Type B pancreatic cell (in vitro differentiated cells): Measurements from ENCODE around the gene CIC. TPM values are rescaled to one million over a fixed set of nuclear protein-coding genes. Genes with fewer than 3 reads are reported as not detected.

Source experiments
- DNase-seq: peaks from one replicate; pipeline ENCODE4 v3.0.0; 2021; ENCODE audit warnings: mixed read lengths; ENCODE audit not compliant: unreplicated experiment; ENCODE audit errors: extremely low spot score
- H3K27ac Mint-ChIP-seq: 2 replicates; pipeline ENCODE4 v1.8.0; 2021; ENCODE audit warnings: mild to moderate bottlenecking, mixed read lengths
- H3K27me3 Mint-ChIP-seq: 2 replicates; pipeline ENCODE4 v1.8.0; 2021; ENCODE audit warnings: mixed read lengths
- H3K36me3 Mint-ChIP-seq: 2 replicates; pipeline ENCODE4 v1.8.0; 2021; ENCODE audit warnings: mixed read lengths
- H3K4me1 Mint-ChIP-seq: one replicate; pipeline ENCODE4 v1.8.0; 2021; ENCODE audit warnings: mixed read lengths; ENCODE audit not compliant: unreplicated experiment
- H3K4me3 Mint-ChIP-seq: 2 replicates; pipeline ENCODE4 v1.8.0; 2021; ENCODE audit warnings: mild to moderate bottlenecking, mixed read lengths
- H3K9me3 Mint-ChIP-seq: 2 replicates; pipeline ENCODE4 v1.8.0; 2021; ENCODE audit warnings: mixed read lengths
- CTCF ChIP-seq: fragments of 200-600 bp; sonication (generic); conservative IDR thresholded peaks from 2 replicates; pipeline ENCODE4 v1.5.0; 2021; ENCODE audit warnings: antibody characterized with exemption, mild to moderate bottlenecking
- total RNA-seq: library from RNA; stranded (reverse); gene quantifications from 2 replicates; pipeline ENCODE4 v1.2.1, GENCODE V29; 2021; ENCODE audit warnings: low replicate concordance

The CIC gene
- total RNA-seq, 1 donor from 2014 or later, result 70.3 TPM

- no peaks in the 10 kb centered on the region for H3K27me3 Mint-ChIP-seq
- peaks cover 31% of the 10 kb centered on the region for H3K4me1 Mint-ChIP-seq
- peak overlapping the region; percentile 87 for H3K4me3 Mint-ChIP-seq
- no peak for TF ChIP-seq CTCF
- DNase-seq, result no peak
- no peak overlapping the region for H3K27ac Mint-ChIP-seq
- no peaks in the 10 kb centered on the region for H3K36me3 Mint-ChIP-seq
- H3K9me3 Mint-ChIP-seq, result no peaks in the 10 kb centered on the region
These were observed 13.8 kb downstream of the CIC start for GRCh38 chr19:42282819-42283187.

GRCh38 chr19:42283188-42284065, 14.4 kb downstream of the CIC start:
- Mint-ChIP-seq H3K9me3 (no peaks in the 10 kb centered on the region), H3K36me3 (no peaks in the 10 kb centered on the region), H3K27ac (no peak overlapping the region), H3K4me1 (peaks cover 27% of the 10 kb centered on the region), H3K27me3 (no peaks in the 10 kb centered on the region), H3K4me3 (no peak overlapping the region)
- no peak for TF ChIP-seq CTCF
- peak; percentile 97 for DNase-seq

GRCh38 chr19:42284066-42284501, 15.0 kb downstream of the CIC start:
- Mint-ChIP-seq H3K27me3 (no peaks in the 10 kb centered on the region), H3K4me3 (no peak overlapping the region), H3K4me1 (peaks cover 20% of the 10 kb centered on the region), H3K36me3 (no peaks in the 10 kb centered on the region), H3K27ac (no peak overlapping the region), H3K9me3 (no peaks in the 10 kb centered on the region)
- no peak for TF ChIP-seq CTCF
- DNase-seq, result no peak

- no peaks in the 10 kb centered on the region for H3K27me3 Mint-ChIP-seq
- TF ChIP-seq CTCF, result no peak
- H3K36me3 Mint-ChIP-seq, result no peaks in the 10 kb centered on the region
- H3K27ac Mint-ChIP-seq, result peak overlapping the region; percentile 97
- DNase-seq, result no peak
- H3K9me3 Mint-ChIP-seq, result no peaks in the 10 kb centered on the region
- peaks cover 13% of the 10 kb centered on the region for H3K4me1 Mint-ChIP-seq
- peak overlapping the region; percentile 98 for H3K4me3 Mint-ChIP-seq
These were observed 15.7 kb downstream of the CIC start for GRCh38 chr19:42284591-42285341.

GRCh38 chr19:42285541-42285941, 16.5 kb downstream of the CIC start:
- DNase-seq, result no peak
- peak overlapping the region; percentile 98 for H3K4me3 Mint-ChIP-seq
- H3K27me3 Mint-ChIP-seq, result no peaks in the 10 kb centered on the region
- peaks cover 13% of the 10 kb centered on the region for H3K4me1 Mint-ChIP-seq
- H3K36me3 Mint-ChIP-seq, result no peaks in the 10 kb centered on the region
- TF ChIP-seq CTCF, result no peak
- H3K9me3 Mint-ChIP-seq, result no peaks in the 10 kb centered on the region
- H3K27ac Mint-ChIP-seq, result peak overlapping the region; percentile 65
